Osteoblast (primary cell): ENCODE measurements around the gene NUP54. TPM values are rescaled to one million over a fixed set of nuclear protein-coding genes. Genes with fewer than 3 reads are reported as not detected.

Experiments
- DNase-seq: peaks from one replicate; pipeline ENCODE4 v3.0.0; 2011; ENCODE audit warnings: low spot score, mixed read lengths; ENCODE audit not compliant: insufficient read length; ENCODE audit errors: missing footprints
- H2AFZ ChIP-seq: 2 replicates; pipeline ENCODE4 v1.6.0; 2011; ENCODE audit warnings: mild to moderate bottlenecking, low read length
- H3K27ac ChIP-seq: 2 replicates; pipeline ENCODE4 v1.5.1; 2011; ENCODE audit warnings: mild to moderate bottlenecking, low read depth, low read length, moderate library complexity
- H3K27me3 ChIP-seq: 2 replicates; pipeline ENCODE4 v1.6.0; 2012; ENCODE audit warnings: mild to moderate bottlenecking, control low read depth, inconsistent platforms, low read length, moderate library complexity; ENCODE audit not compliant: insufficient read depth
- H3K36me3 ChIP-seq: 2 replicates; pipeline ENCODE4 v1.5.1; 2011; ENCODE audit warnings: mild to moderate bottlenecking, low read length, control low read depth, moderate library complexity; ENCODE audit not compliant: insufficient read depth
- H3K4me1 ChIP-seq: 2 replicates; pipeline ENCODE4 v1.5.1; 2011; ENCODE audit warnings: mild to moderate bottlenecking, low read length, control low read depth, moderate library complexity; ENCODE audit not compliant: insufficient read depth
- H3K4me2 ChIP-seq: 2 replicates; pipeline ENCODE4 v1.6.0; 2011; ENCODE audit warnings: mild to moderate bottlenecking, low read length; ENCODE audit not compliant: insufficient read depth
- H3K4me3 ChIP-seq: fragments of 200-600 bp; sonication (generic); 3 replicates; pipeline ENCODE4 v1.5.1; 2012; ENCODE audit warnings: mild to moderate bottlenecking, low read length, inconsistent platforms; ENCODE audit not compliant: insufficient read depth
- H3K79me2 ChIP-seq: 2 replicates; pipeline ENCODE4 v1.6.0; 2012; ENCODE audit warnings: mild to moderate bottlenecking, low read length, control low read depth, inconsistent platforms; ENCODE audit not compliant: insufficient read depth
- H3K9me3 ChIP-seq: 2 replicates; pipeline ENCODE4 v1.5.1; 2011; ENCODE audit warnings: low read depth, low read length, control low read depth
- H4K20me1 ChIP-seq: 2 replicates; pipeline ENCODE4 v1.6.0; 2012; ENCODE audit warnings: mild to moderate bottlenecking, low read length, control low read depth; ENCODE audit not compliant: insufficient read depth
- CTCF ChIP-seq: IDR thresholded peaks from 2 replicates; pipeline ENCODE4 v1.5.1; 2011; ENCODE audit warnings: mild to moderate bottlenecking, low read depth, low read length, moderate library complexity; ENCODE audit errors: extremely low read depth
- total RNA-seq: library from RNA; depleted of rRNA; stranded (reverse); fragments of >200 nt; gene quantifications from 2 replicates; pipeline ENCODE4 v1.2.3, GENCODE V29; 2012

Gene NUP54
- total RNA-seq, 1 donor = 52.8 TPM

DNA sequence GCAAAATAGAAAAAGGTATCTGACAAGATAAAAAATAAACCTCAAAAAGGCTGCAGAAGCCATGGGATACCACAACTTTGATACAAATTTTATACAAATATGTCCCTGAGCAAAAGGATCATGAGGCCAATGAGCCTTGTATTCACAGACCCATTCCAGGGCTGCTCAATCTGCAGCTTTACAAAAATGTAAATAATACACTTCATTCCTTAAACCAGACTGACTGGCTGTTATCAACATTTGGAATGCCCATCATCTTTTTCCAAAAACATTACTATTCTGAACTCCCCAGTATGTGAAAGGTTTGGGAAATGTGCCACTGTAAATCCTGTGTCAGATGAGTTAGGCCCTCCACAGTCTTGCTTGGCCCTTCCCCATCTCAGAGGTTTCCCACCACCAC lies 40.0 kb upstream of the NUP54 start:
- DNase-seq = no peak
- peaks cover 93% of the 10 kb centered on the region for H3K79me2 ChIP-seq
- peaks cover 28% of the 10 kb centered on the region for H4K20me1 ChIP-seq
- H3K4me1 ChIP-seq = peaks cover 10% of the 10 kb centered on the region
- H3K9me3 ChIP-seq = no peaks in the 10 kb centered on the region
- no peak overlapping the region for H3K4me3 ChIP-seq
- H2AFZ ChIP-seq = no peak overlapping the region
- no peak overlapping the region for H3K4me2 ChIP-seq
- no peaks in the 10 kb centered on the region for H3K27me3 ChIP-seq
- TF ChIP-seq CTCF = no peak
- H3K36me3 ChIP-seq = peaks cover 30% of the 10 kb centered on the region
- H3K27ac ChIP-seq = peak overlapping the region; percentile 5

- Histone ChIP-seq H4K20me1 (peaks cover 28% of the 10 kb centered on the region), H2AFZ (no peak overlapping the region), H3K4me1 (peaks cover 10% of the 10 kb centered on the region), H3K4me3 (no peak overlapping the region), H3K9me3 (no peaks in the 10 kb centered on the region), H3K4me2 (no peak overlapping the region), H3K27ac (no peak overlapping the region), H3K27me3 (no peaks in the 10 kb centered on the region), H3K79me2 (peaks cover 91% of the 10 kb centered on the region), H3K36me3 (peaks cover 22% of the 10 kb centered on the region)
- TF ChIP-seq CTCF = no peak
- DNase-seq = no peak
Observed at GRCh38 chr4:76187152-76187551, 39.0 kb upstream of the NUP54 start.

- H2AFZ ChIP-seq = no peak overlapping the region
- no peak overlapping the region for H3K4me2 ChIP-seq
- H3K9me3 ChIP-seq = no peaks in the 10 kb centered on the region
- H4K20me1 ChIP-seq = peaks cover 15% of the 10 kb centered on the region
- H3K36me3 ChIP-seq = peaks cover 22% of the 10 kb centered on the region
- H3K27ac ChIP-seq = no peak overlapping the region
- no peak for DNase-seq
- H3K27me3 ChIP-seq = no peaks in the 10 kb centered on the region
- no peak overlapping the region for H3K4me3 ChIP-seq
- no peak for TF ChIP-seq CTCF
- H3K4me1 ChIP-seq = peaks cover 6% of the 10 kb centered on the region
- peaks cover 62% of the 10 kb centered on the region for H3K79me2 ChIP-seq
Observed at GRCh38 chr4:76182463-76182862, 34.3 kb upstream of the NUP54 start.

- DNase-seq = peak; percentile 89
- Histone ChIP-seq H4K20me1 (peaks cover 6% of the 10 kb centered on the region), H3K79me2 (peaks cover 40% of the 10 kb centered on the region), H3K4me2 (no peak overlapping the region), H3K36me3 (peaks cover 23% of the 10 kb centered on the region), H3K27ac (peak overlapping the region; percentile 22), H3K9me3 (no peaks in the 10 kb centered on the region), H2AFZ (no peak overlapping the region), H3K27me3 (no peaks in the 10 kb centered on the region), H3K4me1 (peaks cover 6% of the 10 kb centered on the region), H3K4me3 (no peak overlapping the region)
- TF ChIP-seq CTCF = peak; percentile 93
Observed at GRCh38 chr4:76179398-76180318, 31.5 kb upstream of the NUP54 start.
